Spleen (tissue), 11 donors: ENCODE data around the gene CADPS2. TPM values are rescaled to one million over a fixed set of nuclear protein-coding genes. Genes with fewer than 3 reads are reported as not detected.

Source experiments
- DNase-seq: peaks from one replicate; pipeline ENCODE4 v3.0.0-alpha.2; 2020
- H3K27ac ChIP-seq, 8 donors: fragments of 200-600 bp; sonication (generic) in 7 of 8; 1 replicate in 4 of 8; 2 replicates in 4 of 8; pipeline versions ENCODE4 v1.5.0 to v1.8.0; 2016 to 2021; ENCODE audit warnings: inconsistent platforms in 4 of 8, mild to moderate bottlenecking in 4 of 8, moderate library complexity in 1 of 8
- H3K27me3 ChIP-seq, 7 donors: fragments of 200-600 bp; sonication (generic) in 6 of 7; replicated peaks in 1 of 7; 1 replicate in 4 of 7; 2 replicates in 3 of 7; pipeline versions ENCODE4 v1.5.0 to v1.8.0; 2016 to 2021; ENCODE audit warnings: inconsistent platforms in 3 of 7, mild to moderate bottlenecking in 1 of 7
- H3K36me3 ChIP-seq, 6 donors: fragments of 200-600 bp; sonication (generic) in 5 of 6; 1 replicate in 4 of 6; 2 replicates in 2 of 6; pipeline versions ENCODE4 v1.5.0 to v1.8.0; 2016 to 2021; ENCODE audit warnings: inconsistent platforms in 2 of 6
- H3K4me1 ChIP-seq, 6 donors: fragments of 200-600 bp; sonication (generic) in 5 of 6; 1 replicate in 3 of 6; 2 replicates in 3 of 6; pipeline versions ENCODE4 v1.5.0 to v1.8.0; 2016 to 2021; ENCODE audit warnings: inconsistent platforms in 3 of 6
- H3K4me3 ChIP-seq, 8 donors: fragments of 200-600 bp; sonication (generic) in 7 of 8; 1 replicate in 4 of 8; 2 replicates in 4 of 8; pipeline versions ENCODE4 v1.5.0 to v1.8.0; 2016 to 2021; ENCODE audit warnings: inconsistent platforms in 4 of 8, mild to moderate bottlenecking in 4 of 8, moderate library complexity in 2 of 8
- H3K9me3 ChIP-seq, 8 donors: fragments of 200-600 bp; sonication (generic) in 7 of 8; 1 replicate in 4 of 8; 2 replicates in 4 of 8; pipeline versions ENCODE4 v1.5.0 to v1.8.0; 2016 to 2021; ENCODE audit warnings: inconsistent platforms in 4 of 8
- CTCF ChIP-seq, 11 experiments: fragments of 200-600 bp in 7 of 11; fragments of 450-650 bp in 4 of 11; sonication (generic) in 4 of 11; IDR thresholded peaks in 8 of 11; conservative IDR thresholded peaks in 3 of 11; 1 replicate in 7 of 11; 2 replicates in 4 of 11; pipeline versions ENCODE4 v1.4.0 to v1.8.0; 2016 to 2021; ENCODE audit warnings: antibody characterized with exemption in 11 of 11, inconsistent platforms in 4 of 11, mild to moderate bottlenecking in 1 of 11
- POLR2A ChIP-seq, 3 donors: fragments of 450-650 bp; IDR thresholded peaks; one replicate each; pipeline ENCODE4 v1.5.1; 2017; ENCODE audit warnings: antibody characterized with exemption in 3 of 3, mild to moderate bottlenecking in 1 of 3
- POLR2AphosphoS5 ChIP-seq, 3 donors: sonication (generic); formaldehyde crosslinking; IDR thresholded peaks; one replicate each; pipeline ENCODE4 v1.5.1; 2017; ENCODE audit warnings: antibody characterized with exemption in 3 of 3
- WGBS, 5 donors: extraction: QIAGEN DNeasy Blood & Tissue Kit in 3 of 5; methylation state at CpG; one replicate each; pipeline versions ENCODE4 v1.1.5 to v1.1.7; 2013 to 2018; 5-methylcytosine and 5-hydroxymethylcytosine counted together
- intact Hi-C: fragments of 100-400 bp; cut with DNase I; formaldehyde crosslinking; loops from one replicate; pipeline ENCODE4 v1.15.0; 2023; ENCODE audit warnings: low total_unique reads
- polyA plus RNA-seq, 3 donors: library from polyadenylated mRNA; stranded (reverse); fragments of 200-250 nt; gene quantifications; one replicate each; pipeline ENCODE4 v1.2.1, GENCODE V29; 2013
- total RNA-seq, 7 donors: library from RNA; depleted of rRNA in 3 of 7; stranded (reverse); fragments of >200 nt in 3 of 7; fragmentation: NEBNext Ultra II Directional in 4 of 7; extraction: Animal tissue kit (Norgen Biotek cat#: 25700) in 4 of 7; gene quantifications; one replicate each; pipeline versions ENCODE4 v1.1.0 to v1.2.1, GENCODE V29; 2016 to 2021
- donor health status: healthy with polysubstance abuse.
- donor health status: DM: no; HTN: no; CAD: no; lungs with moderate emphysema.
- donor health status: DM: no; HTN: no; CAD: no.
- donor health status: Bipolar disorder and iron deficiency.
- donor health status: healthy.
- donor health status: DM: no; HTN: no; CAD: no.
- donor health status: DM: yes; HTN: yes; CAD: no.

The CADPS2 gene
- total and polyA plus RNA-seq, 10 donors: 2.4 to 19.3 (median 11.7) TPM

GRCh38 chr7:122887198-122887597 lies 938 bp upstream of the CADPS2 start:
- Histone ChIP-seq H3K27me3 (peaks cover 0 to 63% (median 14%) of the 10 kb centered on the region in 7 donors), H3K36me3 (no peaks in the 10 kb centered on the region), H3K9me3 (no peaks in the 10 kb centered on the region), H3K4me3 (peak overlapping the region; percentile 51 to 71 (median 62)), H3K27ac (peak overlapping the region in 6 of 8 donors; percentile 80 to 93 (median 90)), H3K4me1 (peaks cover 0 to 44% (median 9%) of the 10 kb centered on the region in 6 donors)
- 1 to 10% (median 3%) methylated on average over 12 of the region's 12 CpGs for WGBS, 5 donors
- DNase-seq: peak; percentile 76
- intact Hi-C loops: no loop called here
- TF ChIP-seq CTCF (IDR thresholded peaks at IDR 0.05 in 8 of 11, conservative IDR thresholded peaks at IDR 0.05 in 3 of 11) (peak in 2 of 11 experiments; percentile 13 to 15), POLR2A (IDR thresholded peaks at IDR 0.05) (no peak), POLR2AphosphoS5 (IDR thresholded peaks at IDR 0.05) (peak in 1 of 3 donors; percentile 55)

GRCh38 chr7:122885583-122886356 lies 490 bp downstream of the CADPS2 start:
- peak overlapping the region; percentile 76 to 93 (median 88) for H3K27ac ChIP-seq
- H3K9me3 ChIP-seq: no peaks in the 10 kb centered on the region
- no peaks in the 10 kb centered on the region for H3K36me3 ChIP-seq
- H3K4me3 ChIP-seq: peak overlapping the region; percentile 51 to 71 (median 62)
- peaks cover 0 to 44% (median 10%) of the 10 kb centered on the region in 6 donors for H3K4me1 ChIP-seq
- intact Hi-C loops: no loop called here
- peak; percentile 76 for DNase-seq
- 2 to 4% (median 3%) methylated on average over 30 to 70 of the region's 70 CpGs for WGBS, 5 donors
- H3K27me3 ChIP-seq: peaks cover 0 to 63% (median 14%) of the 10 kb centered on the region in 7 donors
- TF ChIP-seq CTCF (IDR thresholded peaks at IDR 0.05 in 8 of 11, conservative IDR thresholded peaks at IDR 0.05 in 3 of 11) (no peak), POLR2A (IDR thresholded peaks at IDR 0.05) (no peak)

- Histone ChIP-seq H3K27me3 (peaks cover 0 to 59% (median 14%) of the 10 kb centered on the region in 7 donors), H3K9me3 (no peaks in the 10 kb centered on the region), H3K4me3 (peak overlapping the region in 2 of 8 donors; percentile 71), H3K27ac (no peak overlapping the region), H3K36me3 (no peaks in the 10 kb centered on the region), H3K4me1 (peaks cover 0 to 44% (median 10%) of the 10 kb centered on the region in 6 donors)
- WGBS, 5 donors: 79 to 87% (median 86%) methylated on average over 4 of the region's 4 CpGs
- no peak for TF ChIP-seq POLR2AphosphoS5 (IDR thresholded peaks at IDR 0.05)
- TF ChIP-seq POLR2A (IDR thresholded peaks at IDR 0.05): no peak
- no peak for TF ChIP-seq CTCF (IDR thresholded peaks at IDR 0.05 in 8 of 11, conservative IDR thresholded peaks at IDR 0.05 in 3 of 11)
- no peak for DNase-seq
- intact Hi-C loops: no loop called here
Observed at GRCh38 chr7:122884186-122884585, 2.1 kb downstream of the CADPS2 start.

- Histone ChIP-seq H3K27me3 (peaks cover 0 to 48% (median 14%) of the 10 kb centered on the region in 7 donors), H3K4me1 (peaks cover 0 to 44% (median 10%) of the 10 kb centered on the region in 6 donors), H3K27ac (no peak overlapping the region), H3K4me3 (no peak overlapping the region), H3K36me3 (no peaks in the 10 kb centered on the region), H3K9me3 (no peaks in the 10 kb centered on the region)
- intact Hi-C loops: no loop called here
- 74 to 85% (median 79%) methylated on average over 3 of the region's 3 CpGs for WGBS, 5 donors
- TF ChIP-seq POLR2AphosphoS5 (IDR thresholded peaks at IDR 0.05) (no peak), CTCF (IDR thresholded peaks at IDR 0.05 in 8 of 11, conservative IDR thresholded peaks at IDR 0.05 in 3 of 11) (no peak), POLR2A (IDR thresholded peaks at IDR 0.05) (no peak)
- no peak for DNase-seq
Observed at GRCh38 chr7:122883049-122883680, 3.1 kb downstream of the CADPS2 start.
